KMS-11 (cell line): ENCODE measurements around the gene CFLAR.
A peak's percentile ranks its signal among the peaks of the same experiment; 100 is the strongest.

Experiments
- H2AFZ ChIP-seq: fragments of 200-600 bp; sonication (generic); 2 replicates; pipeline ENCODE4 v1.6.1; 2016; ENCODE audit warnings: antibody characterized with exemption, mixed run types, low read depth
- H3K27ac ChIP-seq: fragments of 200-600 bp; sonication (generic); 2 replicates; pipeline ENCODE4 v1.6.1; 2016; ENCODE audit warnings: mild to moderate bottlenecking, mixed run types
- H3K27me3 ChIP-seq: fragments of 200-600 bp; sonication (generic); 2 replicates; pipeline ENCODE4 v1.6.1; 2017; ENCODE audit warnings: mild to moderate bottlenecking, low read depth, mixed run types, moderate library complexity; ENCODE audit not compliant: insufficient read depth
- H3K36me3 ChIP-seq: fragments of 200-600 bp; sonication (generic); 2 replicates; pipeline ENCODE4 v1.6.1; 2017; ENCODE audit warnings: mild to moderate bottlenecking, mixed run types; ENCODE audit not compliant: insufficient read depth
- H3K4me1 ChIP-seq: fragments of 200-600 bp; sonication (generic); 2 replicates; pipeline ENCODE4 v1.6.1; 2016; ENCODE audit warnings: mild to moderate bottlenecking, low read depth, mixed run types; ENCODE audit not compliant: poor library complexity, severe bottlenecking
- H3K4me2 ChIP-seq: fragments of 200-600 bp; sonication (generic); 2 replicates; pipeline ENCODE4 v1.7.0; 2016; ENCODE audit warnings: mild to moderate bottlenecking, mixed run types
- H3K4me3 ChIP-seq: fragments of 200-600 bp; sonication (generic); IDR thresholded peaks from 2 replicates; pipeline ENCODE4 v1.6.1; 2017; ENCODE audit warnings: low read depth, low read length, mixed read lengths; ENCODE audit not compliant: insufficient read depth
- H3K79me2 ChIP-seq: fragments of 200-600 bp; sonication (generic); 2 replicates; pipeline ENCODE4 v1.6.1; 2016; ENCODE audit warnings: low read depth, mixed run types; ENCODE audit not compliant: insufficient read depth
- H3K9ac ChIP-seq: fragments of 200-600 bp; sonication (generic); 2 replicates; pipeline ENCODE4 v1.6.1; 2016; ENCODE audit warnings: mild to moderate bottlenecking, mixed run types
- H4K20me1 ChIP-seq: fragments of 200-600 bp; sonication (generic); 2 replicates; pipeline ENCODE4 v1.6.1; 2016; ENCODE audit warnings: mild to moderate bottlenecking, mixed run types; ENCODE audit not compliant: insufficient read depth
- TF ChIP-seq, protein P1 (sequence below): fragments of 200-600 bp; sonication (generic); conservative IDR thresholded peaks from 2 replicates; pipeline ENCODE4 v1.6.1; 2017; ENCODE audit warnings: low read depth, mild to moderate bottlenecking, antibody characterized with exemption, low read length, moderate library complexity, mixed read lengths

Gene CFLAR

DNA sequence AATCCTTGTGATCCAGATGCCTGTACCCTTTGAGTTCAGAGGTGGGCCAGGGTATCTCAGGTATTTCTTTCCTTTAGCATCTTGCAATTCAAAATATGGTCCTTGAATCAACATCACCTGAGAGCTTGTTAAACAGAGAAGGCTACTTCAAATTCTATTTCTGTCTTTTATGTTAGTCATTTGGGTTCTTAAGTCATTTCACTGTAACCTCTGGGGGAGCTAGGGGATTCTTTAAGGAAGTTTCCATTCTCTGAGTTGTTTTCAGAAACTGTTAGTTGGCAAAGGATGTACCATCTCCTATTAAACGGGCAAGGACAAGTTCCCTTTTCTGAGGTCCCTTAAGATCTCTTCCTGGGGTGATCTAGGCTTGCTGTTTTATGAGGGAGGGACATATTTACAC, 16.6 kb downstream of the CFLAR start:
- H3K36me3 ChIP-seq, result peaks cover 17% of the 10 kb centered on the region; the same call in 1 of the 2 replicates
- no peaks in the 10 kb centered on the region for H4K20me1 ChIP-seq
- no peak overlapping the region; the same call in 1 of the 2 replicates for H3K4me2 ChIP-seq
- no peaks in the 10 kb centered on the region for H3K27me3 ChIP-seq
- no peak overlapping the region for H3K4me3 ChIP-seq
- peak overlapping the region; percentile 26; the same call in 1 of the 2 replicates for H3K27ac ChIP-seq
- TF ChIP-seq, protein P1, sequence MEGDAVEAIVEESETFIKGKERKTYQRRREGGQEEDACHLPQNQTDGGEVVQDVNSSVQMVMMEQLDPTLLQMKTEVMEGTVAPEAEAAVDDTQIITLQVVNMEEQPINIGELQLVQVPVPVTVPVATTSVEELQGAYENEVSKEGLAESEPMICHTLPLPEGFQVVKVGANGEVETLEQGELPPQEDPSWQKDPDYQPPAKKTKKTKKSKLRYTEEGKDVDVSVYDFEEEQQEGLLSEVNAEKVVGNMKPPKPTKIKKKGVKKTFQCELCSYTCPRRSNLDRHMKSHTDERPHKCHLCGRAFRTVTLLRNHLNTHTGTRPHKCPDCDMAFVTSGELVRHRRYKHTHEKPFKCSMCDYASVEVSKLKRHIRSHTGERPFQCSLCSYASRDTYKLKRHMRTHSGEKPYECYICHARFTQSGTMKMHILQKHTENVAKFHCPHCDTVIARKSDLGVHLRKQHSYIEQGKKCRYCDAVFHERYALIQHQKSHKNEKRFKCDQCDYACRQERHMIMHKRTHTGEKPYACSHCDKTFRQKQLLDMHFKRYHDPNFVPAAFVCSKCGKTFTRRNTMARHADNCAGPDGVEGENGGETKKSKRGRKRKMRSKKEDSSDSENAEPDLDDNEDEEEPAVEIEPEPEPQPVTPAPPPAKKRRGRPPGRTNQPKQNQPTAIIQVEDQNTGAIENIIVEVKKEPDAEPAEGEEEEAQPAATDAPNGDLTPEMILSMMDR, result no peak
- H3K9ac ChIP-seq, result no peak overlapping the region
- H3K79me2 ChIP-seq, result peaks cover 71% of the 10 kb centered on the region
- no peak overlapping the region for H2AFZ ChIP-seq
- peaks cover 57% of the 10 kb centered on the region for H3K4me1 ChIP-seq

DNA sequence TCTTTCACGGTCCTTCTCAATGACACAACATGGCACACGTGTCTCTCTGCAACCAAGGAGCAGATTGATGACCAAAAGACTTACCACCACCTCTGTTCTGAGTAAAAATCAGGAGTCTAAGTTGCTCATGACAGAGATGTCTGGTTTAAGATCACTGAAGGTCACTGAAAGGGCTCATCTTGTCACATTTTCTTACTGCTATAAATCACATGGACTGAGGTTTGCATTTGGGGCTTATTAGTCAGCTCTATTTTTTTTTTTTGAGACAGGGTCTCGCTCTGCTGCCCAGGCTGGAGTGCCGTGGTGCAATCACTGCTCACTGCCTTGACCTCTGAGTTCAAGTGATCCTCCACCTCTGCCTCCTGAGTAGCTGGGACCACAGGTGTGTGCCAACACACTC, 19.4 kb downstream of the CFLAR start:
- H3K4me3 ChIP-seq, result no peak overlapping the region
- H3K36me3 ChIP-seq, result peaks cover 17% of the 10 kb centered on the region; the same call in 1 of the 2 replicates
- H3K27me3 ChIP-seq, result no peaks in the 10 kb centered on the region
- H3K9ac ChIP-seq, result no peak overlapping the region
- no peak overlapping the region for H2AFZ ChIP-seq
- H4K20me1 ChIP-seq, result no peaks in the 10 kb centered on the region
- TF ChIP-seq, protein P1, result no peak
- no peak overlapping the region for H3K4me2 ChIP-seq
- H3K27ac ChIP-seq, result no peak overlapping the region
- peaks cover 43% of the 10 kb centered on the region for H3K79me2 ChIP-seq
- H3K4me1 ChIP-seq, result peaks cover 31% of the 10 kb centered on the region

DNA sequence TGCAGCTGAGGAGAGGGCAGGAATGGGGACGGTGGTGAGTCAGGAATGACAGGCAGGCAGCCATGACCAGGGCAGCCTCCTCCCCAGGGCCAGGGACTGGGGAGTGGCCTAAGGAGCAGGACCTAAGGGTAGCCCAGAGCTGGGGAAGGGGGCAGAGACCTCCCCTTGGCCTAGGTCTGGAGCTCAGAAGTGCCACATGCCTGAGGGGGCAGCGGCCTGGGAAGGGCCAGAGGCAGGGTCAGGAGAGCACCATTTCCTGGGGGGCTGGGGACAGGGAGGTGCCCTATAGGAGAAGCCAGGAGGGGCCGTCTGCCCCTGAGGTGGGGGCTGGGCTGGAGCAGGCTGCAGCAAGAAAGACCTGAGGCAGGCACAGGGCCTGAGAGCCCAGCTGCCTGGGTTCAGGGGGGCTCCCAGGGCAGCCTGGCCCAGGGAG, 20.9 kb downstream of the CFLAR start:
- Histone ChIP-seq H3K9ac (no peak overlapping the region), H4K20me1 (no peaks in the 10 kb centered on the region), H3K4me1 (peaks cover 16% of the 10 kb centered on the region), H3K4me2 (no peak overlapping the region), H3K27ac (no peak overlapping the region), H2AFZ (no peak overlapping the region), H3K27me3 (no peaks in the 10 kb centered on the region), H3K36me3 (peaks cover 17% of the 10 kb centered on the region; the same call in 1 of the 2 replicates), H3K79me2 (peaks cover 28% of the 10 kb centered on the region), H3K4me3 (no peak overlapping the region)
- TF ChIP-seq, protein P1, result no peak

DNA sequence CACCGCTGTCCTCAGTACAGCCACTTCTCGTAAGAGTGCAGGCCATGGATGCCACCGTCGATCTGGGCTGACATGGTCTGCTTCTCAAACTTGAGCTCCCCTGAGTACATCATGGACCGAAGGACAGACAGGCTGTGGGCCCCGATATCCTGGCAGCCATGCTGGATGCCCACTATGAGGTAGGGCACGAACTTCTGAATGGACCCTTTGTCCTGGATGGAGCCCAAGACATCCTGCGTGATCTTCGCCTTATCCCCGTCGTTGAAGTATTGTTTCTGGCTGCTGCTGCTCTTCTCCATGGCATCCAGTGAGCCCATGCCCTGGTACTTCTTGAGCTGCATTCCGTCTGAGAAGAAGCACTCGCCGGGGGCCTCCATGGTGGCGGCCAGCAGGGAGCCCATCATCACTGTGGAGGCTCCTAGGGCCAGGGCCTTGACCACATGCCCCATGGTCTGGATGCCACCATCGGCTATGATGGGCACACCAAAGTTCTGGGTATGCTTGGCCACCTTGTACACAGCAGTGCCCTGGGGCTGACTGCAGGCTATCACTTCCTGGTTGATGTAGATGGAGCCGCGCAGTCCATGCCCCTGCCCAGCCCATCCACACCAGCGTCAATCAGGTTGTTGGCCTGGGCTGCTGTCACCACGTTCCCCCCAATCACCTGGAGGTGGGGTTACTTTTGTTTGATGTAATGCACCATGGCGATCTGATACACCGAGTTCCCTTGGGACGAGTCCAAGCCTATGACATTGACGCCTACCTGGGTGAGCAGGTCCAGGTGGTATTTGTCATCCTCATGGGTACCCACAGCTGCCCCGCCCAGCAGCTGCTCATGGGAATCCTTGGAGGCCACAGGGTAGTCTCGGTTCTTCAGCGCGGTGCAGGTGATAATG, 21.8 kb downstream of the CFLAR start:
- TF ChIP-seq, protein P1, result no peak
- Histone ChIP-seq H3K36me3 (peaks cover 17% of the 10 kb centered on the region; the same call in 1 of the 2 replicates), H3K27me3 (no peaks in the 10 kb centered on the region), H4K20me1 (no peaks in the 10 kb centered on the region), H3K4me2 (no peak overlapping the region), H3K79me2 (peaks cover 22% of the 10 kb centered on the region; the same call in 1 of the 2 replicates), H3K4me3 (no peak overlapping the region), H2AFZ (no peak overlapping the region), H3K4me1 (peaks cover 7% of the 10 kb centered on the region), H3K27ac (no peak overlapping the region), H3K9ac (no peak overlapping the region)
